DOHH2 (cell line): ENCODE measurements around the gene THEMIS2.

Source experiments
- H3F3A ChIP-seq: fragments of 200-600 bp; sonication (generic), shearing (Covaris generic); 2 replicates; pipeline ENCODE4 v1.6.0; 2016; ENCODE audit warnings: antibody characterized with exemption, mild to moderate bottlenecking; ENCODE audit not compliant: control insufficient read depth, insufficient read depth
- H3K27ac ChIP-seq: fragments of 200-600 bp; sonication (generic); 2 replicates; pipeline ENCODE4 v1.5.1; 2014; ENCODE audit warnings: low read depth, mild to moderate bottlenecking, low read length, moderate library complexity
- H3K27me3 ChIP-seq: fragments of 200-600 bp; sonication (generic); 2 replicates; pipeline ENCODE4 v1.6.1; 2014; ENCODE audit warnings: mild to moderate bottlenecking, low read length, mixed read lengths; ENCODE audit not compliant: control insufficient read depth
- H3K36me3 ChIP-seq: fragments of 200-600 bp; sonication (generic); 2 replicates; pipeline ENCODE4 v1.6.1; 2014; ENCODE audit warnings: mild to moderate bottlenecking, low read length, moderate library complexity, mixed read lengths; ENCODE audit not compliant: control insufficient read depth
- H3K4me1 ChIP-seq: fragments of 200-600 bp; sonication (generic); 2 replicates; pipeline ENCODE4 v1.6.1; 2014; ENCODE audit warnings: mild to moderate bottlenecking, low read length, mixed read lengths; ENCODE audit not compliant: control insufficient read depth
- H3K4me2 ChIP-seq: fragments of 200-600 bp; sonication (generic); 2 replicates; pipeline ENCODE4 v1.6.0; 2014; ENCODE audit warnings: mild to moderate bottlenecking, low read length, moderate library complexity
- H3K4me3 ChIP-seq: fragments of 200-600 bp; sonication (generic); 2 replicates; pipeline ENCODE4 v1.5.1; 2014; ENCODE audit warnings: mild to moderate bottlenecking, low read length, mixed read lengths
- H3K79me2 ChIP-seq: fragments of 200-600 bp; sonication (generic); 2 replicates; pipeline ENCODE4 v1.6.1; 2014; ENCODE audit warnings: mild to moderate bottlenecking, low read length, mixed read lengths; ENCODE audit not compliant: control insufficient read depth
- H3K9me2 ChIP-seq: fragments of 200-600 bp; sonication (generic); replicated peaks from 2 replicates; pipeline ENCODE4 v1.6.1; 2014; ENCODE audit warnings: mild to moderate bottlenecking, low read length, mixed read lengths; ENCODE audit not compliant: control insufficient read depth
- H3K9me3 ChIP-seq: fragments of 200-600 bp; sonication (generic); 2 replicates; pipeline ENCODE4 v1.6.1; 2014; ENCODE audit warnings: antibody characterized with exemption, low read length, mixed read lengths; ENCODE audit not compliant: control insufficient read depth, insufficient read depth
- H4K20me1 ChIP-seq: fragments of 200-600 bp; sonication (generic); 2 replicates; pipeline ENCODE4 v1.6.0; 2014; ENCODE audit warnings: low read depth, mild to moderate bottlenecking, antibody characterized with exemption, low read length, moderate library complexity; ENCODE audit not compliant: control insufficient read depth, insufficient read depth
- CTCF ChIP-seq: fragments of 200-600 bp; sonication (generic); IDR thresholded peaks from one replicate; pipeline ENCODE4 v1.5.1; 2014; ENCODE audit warnings: antibody characterized with exemption, mild to moderate bottlenecking, low read depth, low read length; ENCODE audit not compliant: poor library complexity, severe bottlenecking
- EZH2phosphoT487 ChIP-seq: fragments of 200-600 bp; sonication (generic); IDR thresholded peaks from 2 replicates; pipeline ENCODE4 v1.6.1; 2017; ENCODE audit warnings: borderline replicate concordance, mild to moderate bottlenecking, antibody characterized with exemption, low read length, moderate library complexity, mixed read lengths

THEMIS2 gene

DNA sequence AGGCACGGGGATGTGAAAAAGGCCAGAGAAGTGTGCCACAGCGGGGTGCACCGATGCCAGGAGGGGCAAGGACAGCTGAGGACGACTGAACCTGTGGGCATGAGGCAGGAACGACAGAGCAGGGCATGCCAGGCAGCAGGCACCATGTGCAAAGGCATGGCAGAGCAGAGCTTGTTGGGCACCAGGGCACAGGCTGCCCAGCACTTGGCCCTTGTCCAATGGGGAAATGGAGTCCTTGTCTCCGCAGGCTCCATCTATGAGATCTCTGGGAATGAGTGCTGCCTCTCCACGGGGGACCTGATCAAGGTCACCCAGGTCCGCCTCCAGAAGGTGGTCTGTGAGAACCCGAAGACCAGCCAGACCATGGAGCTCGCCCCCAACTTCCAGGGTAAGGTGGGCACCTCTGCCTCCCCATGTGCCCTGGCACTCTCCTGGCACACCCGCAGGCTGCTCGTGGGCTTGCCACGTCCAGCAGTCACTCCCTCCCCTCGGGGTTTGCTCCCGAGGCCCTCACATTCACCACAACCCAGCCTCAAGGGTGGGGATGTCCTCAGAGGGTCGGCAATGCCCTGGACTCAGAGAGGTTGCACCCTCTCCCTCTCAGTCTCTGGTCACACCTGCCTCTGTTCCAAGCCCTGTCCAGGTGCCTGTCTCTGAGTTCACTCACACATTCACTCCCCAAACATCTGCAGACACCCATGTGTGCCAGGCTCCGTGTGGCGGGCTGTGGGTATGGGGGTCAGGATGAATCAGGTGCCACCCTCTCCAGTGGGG, 4.2 kb downstream of the THEMIS2 start:
- Histone ChIP-seq H3K4me3 (no peak overlapping the region), H3K4me2 (peak overlapping the region; percentile 28; the same call in 1 of the 2 replicates), H3K9me3 (no peaks in the 10 kb centered on the region), H3K27ac (no peak overlapping the region), H3K9me2 (no peaks in the 10 kb centered on the region), H3K4me1 (peaks cover 53% of the 10 kb centered on the region), H3K36me3 (no peaks in the 10 kb centered on the region), H4K20me1 (no peaks in the 10 kb centered on the region), H3K27me3 (no peaks in the 10 kb centered on the region), H3K79me2 (no peaks in the 10 kb centered on the region), H3F3A (peaks cover 7% of the 10 kb centered on the region; the same call in 1 of the 2 replicates)
- TF ChIP-seq CTCF: no peak
- no peak for TF ChIP-seq EZH2phosphoT487

DNA sequence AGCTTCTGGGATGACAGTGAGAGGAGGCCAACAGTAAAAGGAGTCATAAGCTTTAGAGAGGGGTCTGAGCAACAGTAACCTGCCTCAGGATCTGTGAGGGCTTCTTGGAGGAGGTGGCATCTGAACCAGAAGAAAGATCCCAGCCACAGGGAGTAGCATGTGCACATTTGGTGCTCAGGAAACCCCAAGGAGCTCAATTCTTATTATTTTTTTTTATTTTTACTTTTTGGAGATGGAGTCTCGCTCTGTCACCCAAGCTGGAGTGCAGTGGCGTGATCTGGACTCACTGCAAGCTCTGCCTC, 4.7 kb downstream of the THEMIS2 start:
- H3K4me2 ChIP-seq: no peak overlapping the region
- no peak for TF ChIP-seq EZH2phosphoT487
- TF ChIP-seq CTCF: no peak
- H3K27me3 ChIP-seq: no peaks in the 10 kb centered on the region
- H3K4me1 ChIP-seq: peaks cover 51% of the 10 kb centered on the region
- no peak overlapping the region for H3K4me3 ChIP-seq
- H3K9me3 ChIP-seq: no peaks in the 10 kb centered on the region
- no peaks in the 10 kb centered on the region for H3K79me2 ChIP-seq
- H3F3A ChIP-seq: peaks cover 7% of the 10 kb centered on the region; the same call in 1 of the 2 replicates
- H3K27ac ChIP-seq: no peak overlapping the region
- H4K20me1 ChIP-seq: no peaks in the 10 kb centered on the region
- no peaks in the 10 kb centered on the region for H3K36me3 ChIP-seq
- no peaks in the 10 kb centered on the region for H3K9me2 ChIP-seq

DNA sequence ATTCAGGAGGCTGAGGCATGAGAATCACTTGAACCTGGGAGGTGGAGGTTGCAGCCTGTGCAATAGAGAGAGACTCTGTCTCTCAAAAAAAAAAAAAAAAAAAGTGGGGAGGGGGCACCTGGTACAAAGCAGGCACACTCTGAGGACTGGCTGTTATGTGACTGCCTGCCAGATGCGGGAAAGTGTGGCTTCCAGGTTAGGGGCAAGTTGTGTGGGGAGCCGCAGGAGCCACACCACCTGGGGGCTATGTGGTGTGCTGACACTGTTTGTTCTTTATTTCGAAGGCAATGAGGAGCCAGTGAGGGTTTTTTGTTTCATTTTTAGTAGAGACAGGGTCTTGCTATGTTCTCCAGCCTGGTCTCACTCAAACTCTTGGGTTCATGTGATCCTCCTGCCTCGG, 5.7 kb downstream of the THEMIS2 start:
- Histone ChIP-seq H3K4me2 (no peak overlapping the region), H3K36me3 (no peaks in the 10 kb centered on the region), H3K27ac (no peak overlapping the region), H3K9me3 (no peaks in the 10 kb centered on the region), H3K4me3 (no peak overlapping the region), H3F3A (peaks cover 7% of the 10 kb centered on the region; the same call in 1 of the 2 replicates), H3K4me1 (peaks cover 43% of the 10 kb centered on the region), H4K20me1 (no peaks in the 10 kb centered on the region), H3K9me2 (no peaks in the 10 kb centered on the region), H3K79me2 (no peaks in the 10 kb centered on the region), H3K27me3 (no peaks in the 10 kb centered on the region)
- TF ChIP-seq EZH2phosphoT487 (no peak), CTCF (no peak)
